HG02885 (cell line): ENCODE measurements around the gene PDZRN3.

Source experiments
- ATAC-seq: cut with Tn5 transposase; IDR thresholded peaks from one replicate; pipeline ENCODE4 v1.9.1; 2021; ENCODE audit warnings: mild to moderate bottlenecking; ENCODE audit not compliant: unreplicated experiment, poor library complexity

PDZRN3 gene

DNA sequence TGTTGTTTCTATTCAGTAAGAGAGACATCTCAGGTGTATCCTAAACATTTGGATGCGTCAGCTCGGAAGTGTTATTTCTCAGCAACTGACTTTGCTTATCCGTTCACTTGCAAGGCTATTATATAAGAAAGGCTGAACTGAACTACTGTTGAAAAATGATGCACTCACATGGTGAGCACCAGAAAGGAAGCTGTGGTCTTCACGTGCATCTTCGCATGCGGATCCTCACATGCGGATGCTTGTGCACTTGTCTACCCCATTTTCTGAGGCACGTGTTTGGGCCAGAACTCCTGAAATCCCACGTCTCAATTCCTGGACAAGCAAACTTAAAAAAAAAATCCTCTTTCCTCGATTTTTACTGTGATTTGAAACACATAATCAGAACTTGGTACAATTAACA lies 63.2 kb downstream of the PDZRN3 start:
- ATAC-seq = no peak

DNA sequence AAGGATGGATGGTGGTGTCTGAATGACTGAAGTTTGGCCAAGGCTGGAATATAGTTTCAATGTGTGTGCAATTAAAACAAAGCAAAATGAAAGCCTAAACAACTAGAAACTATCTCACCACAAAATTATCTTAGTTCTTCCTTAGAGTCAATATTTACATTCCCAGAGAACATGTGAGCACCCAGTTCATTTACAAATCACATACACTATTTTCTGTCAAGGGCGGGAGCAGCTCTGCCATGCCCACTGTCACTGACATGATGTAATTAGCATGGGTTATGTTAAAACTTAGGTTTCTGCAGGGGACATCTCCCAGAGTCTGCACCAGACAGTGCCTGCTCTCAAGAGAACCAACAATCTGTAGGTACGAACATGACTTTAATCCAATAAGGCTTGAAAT lies 65.0 kb downstream of the PDZRN3 start:
- ATAC-seq = no peak

DNA sequence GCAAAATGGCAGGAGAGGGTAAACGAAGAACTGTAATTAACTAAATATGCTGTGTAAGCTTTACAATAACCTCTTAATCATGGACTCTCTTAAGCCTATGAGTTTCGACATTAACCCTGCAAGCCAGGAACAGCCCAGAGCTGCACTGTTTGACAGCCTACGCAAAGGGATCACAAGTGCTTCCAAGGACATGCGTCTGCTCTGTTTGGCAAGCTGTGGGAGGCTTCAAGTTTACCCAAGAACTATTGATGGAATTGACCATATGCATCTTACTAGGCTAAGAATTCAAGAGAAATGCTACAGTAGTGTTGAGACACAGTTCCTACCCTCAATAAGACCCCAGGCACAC lies 66.0 kb downstream of the PDZRN3 start:
- no peak for ATAC-seq

DNA sequence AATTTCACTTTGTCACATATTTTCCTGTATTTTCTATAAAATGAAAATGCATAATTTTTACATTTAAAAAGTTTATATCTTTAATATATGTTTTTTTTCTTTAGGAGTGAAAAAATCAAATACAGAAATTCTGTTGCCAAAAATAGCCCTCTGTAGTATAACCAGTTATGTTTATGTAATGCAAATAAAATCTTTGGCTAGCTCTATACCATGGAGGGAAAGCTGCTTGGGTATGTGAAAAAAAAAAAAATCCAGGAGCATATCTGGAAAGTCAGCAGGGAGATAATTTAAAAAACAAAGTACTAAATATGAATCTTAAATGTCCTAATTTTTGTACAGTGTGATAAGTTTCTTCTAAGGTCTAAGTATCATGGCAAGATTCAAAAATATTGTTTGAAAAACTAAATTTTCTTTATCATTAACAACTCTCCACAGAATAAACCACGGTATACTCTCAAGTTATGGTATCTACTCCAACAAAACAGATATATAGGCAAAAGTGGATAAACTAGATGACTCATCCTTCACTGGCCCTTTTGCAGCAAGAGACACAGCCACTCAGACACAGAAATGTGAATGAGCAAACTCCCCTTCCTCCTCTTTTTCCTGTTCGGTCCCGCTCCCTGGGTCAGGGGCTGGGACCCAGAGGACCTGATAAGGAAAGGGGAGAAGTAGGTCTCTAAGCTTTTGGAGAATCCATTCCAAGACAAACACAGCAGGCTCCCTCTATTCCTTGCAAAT lies 66.6 kb downstream of the PDZRN3 start:
- no peak for ATAC-seq

DNA sequence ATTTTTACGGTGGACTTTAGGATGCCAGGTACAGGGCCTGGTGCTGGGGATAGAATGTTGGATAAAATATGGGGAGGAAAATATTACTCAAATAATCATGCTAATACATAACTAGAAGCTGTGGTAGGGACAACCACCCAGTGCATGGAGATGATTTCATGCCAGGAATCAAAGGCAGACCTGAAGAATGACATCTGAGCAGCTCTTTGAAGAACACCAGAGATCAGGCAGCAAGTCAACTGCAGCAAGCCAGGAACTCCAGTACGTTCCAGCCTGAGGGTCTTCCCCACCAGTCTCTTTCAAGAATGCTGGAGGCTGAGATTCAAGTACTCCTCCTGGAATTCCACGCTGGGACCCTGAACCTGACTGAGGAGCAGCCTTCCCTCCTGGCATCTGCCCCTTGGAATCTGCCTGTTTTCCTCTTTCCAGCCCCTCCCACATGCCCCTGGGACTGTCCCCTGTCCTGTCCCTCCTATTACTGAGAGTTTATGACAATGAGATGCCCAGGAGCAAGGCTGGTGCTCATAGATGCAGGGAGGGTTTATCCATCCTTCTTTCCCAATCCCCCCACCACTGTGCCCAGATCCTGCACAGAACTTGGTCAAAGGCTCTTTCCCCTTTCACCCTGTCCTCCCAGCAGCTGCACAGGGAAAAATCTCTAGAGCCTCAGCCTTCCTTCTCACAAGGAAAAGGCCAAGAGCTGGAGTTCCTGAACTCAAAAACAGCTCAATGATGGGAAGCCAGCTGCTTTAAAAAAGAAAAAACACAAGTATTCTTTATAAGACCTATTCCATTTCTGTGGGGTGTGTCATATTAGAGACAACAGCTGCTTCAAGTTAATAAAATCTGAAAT lies 68.0 kb downstream of the PDZRN3 start:
- no peak for ATAC-seq

DNA sequence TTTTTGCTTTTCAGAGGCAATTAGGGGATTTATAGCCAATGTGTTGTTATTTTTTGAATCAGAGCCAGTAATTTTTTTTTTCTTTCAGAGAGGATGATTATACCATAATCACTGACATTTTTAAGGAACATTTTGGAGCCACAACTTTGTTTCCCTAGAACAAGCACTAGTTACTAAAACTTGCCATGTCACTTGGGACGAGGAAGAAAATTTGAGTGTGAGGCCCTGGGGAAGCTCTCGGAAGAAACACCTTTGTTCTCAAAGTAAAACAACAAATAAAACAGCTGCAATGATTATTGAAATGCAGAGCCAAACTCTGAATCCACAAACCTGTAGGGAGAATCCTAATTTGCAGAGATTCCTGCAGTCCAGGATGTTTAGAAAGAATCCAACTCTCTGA lies 69.7 kb downstream of the PDZRN3 start:
- ATAC-seq = no peak

DNA sequence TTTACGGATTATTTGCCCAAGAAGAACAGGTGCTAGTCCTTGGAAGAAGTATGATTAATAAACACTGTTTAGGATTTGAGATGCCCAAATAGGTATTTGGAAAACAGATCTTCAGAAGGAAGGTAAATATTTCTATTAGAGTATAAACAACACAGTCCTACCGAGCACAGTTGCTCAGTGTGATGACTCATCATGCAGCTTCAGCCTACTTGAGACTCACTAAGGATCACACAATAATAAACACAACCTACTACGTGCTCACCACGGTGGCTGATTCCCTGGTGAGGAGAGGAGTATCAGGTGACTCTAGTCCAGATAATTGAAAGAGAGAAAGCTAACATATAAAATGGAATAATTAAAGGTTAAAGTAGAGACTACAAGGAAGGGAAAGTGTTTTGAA lies 72.0 kb downstream of the PDZRN3 start:
- no peak for ATAC-seq

DNA sequence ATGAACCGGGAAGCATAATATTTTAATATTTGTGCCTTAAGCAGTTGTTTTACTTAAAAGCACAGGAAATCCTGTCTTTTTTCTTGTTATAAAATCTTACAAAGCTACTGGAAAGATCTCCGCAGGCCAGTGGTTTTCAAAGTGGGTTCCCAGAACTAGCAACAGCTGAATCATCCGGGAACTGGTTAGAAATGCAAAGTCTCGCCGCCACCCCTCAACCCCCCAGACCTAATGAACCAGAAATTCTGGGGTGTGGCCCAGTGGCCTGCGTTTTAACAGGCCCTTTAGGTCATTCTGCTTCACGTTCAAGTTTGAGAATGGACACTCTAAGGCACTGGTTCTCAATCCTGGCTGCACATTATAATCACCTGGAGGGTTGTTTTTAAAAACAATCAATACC lies 74.7 kb downstream of the PDZRN3 start:
- no peak for ATAC-seq

DNA sequence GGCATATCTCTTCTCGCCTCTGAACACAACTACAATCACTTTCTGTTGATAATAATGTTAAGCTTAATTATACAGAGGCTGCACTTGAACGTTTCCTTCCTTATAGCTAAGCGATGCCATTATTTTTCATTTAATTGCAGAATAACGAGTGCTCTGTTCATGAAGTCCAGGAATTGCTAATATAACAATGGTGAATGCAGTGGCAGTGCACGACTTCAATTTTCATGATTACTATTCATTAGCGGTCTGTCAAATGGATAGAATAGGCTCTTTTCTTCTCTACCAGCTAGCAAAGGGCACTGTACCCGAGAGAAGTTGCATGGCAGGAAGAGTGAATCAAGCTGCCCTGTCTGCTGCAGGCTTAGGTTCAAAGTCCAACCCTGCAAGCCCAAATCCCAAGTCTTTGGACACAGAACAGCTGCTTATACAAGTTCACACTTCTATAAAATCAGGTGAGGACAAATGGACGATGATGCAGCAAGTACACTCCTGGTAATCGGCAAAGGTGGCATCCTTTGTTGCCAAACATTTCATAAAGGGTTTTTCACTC lies 75.6 kb downstream of the PDZRN3 start:
- no peak for ATAC-seq

DNA sequence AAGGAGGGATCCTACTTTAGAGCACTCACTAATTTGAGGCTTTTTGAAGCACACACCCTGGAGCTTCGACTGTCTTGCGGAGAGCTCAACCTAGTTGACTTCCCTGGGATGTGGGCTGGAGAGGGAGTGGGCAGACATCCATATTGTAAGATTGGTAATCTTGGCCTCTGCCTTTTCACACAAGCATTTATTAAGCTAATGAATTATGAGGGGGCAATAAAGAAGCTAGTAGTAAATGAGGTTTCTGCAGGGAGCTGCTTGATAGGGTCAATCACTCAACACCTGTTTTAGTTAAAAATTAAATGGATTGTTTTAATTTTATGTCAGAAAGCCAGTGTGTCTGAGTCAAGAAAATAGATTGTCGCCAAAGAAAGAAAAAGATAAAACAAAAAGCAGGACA lies 76.3 kb downstream of the PDZRN3 start:
- no peak for ATAC-seq

DNA sequence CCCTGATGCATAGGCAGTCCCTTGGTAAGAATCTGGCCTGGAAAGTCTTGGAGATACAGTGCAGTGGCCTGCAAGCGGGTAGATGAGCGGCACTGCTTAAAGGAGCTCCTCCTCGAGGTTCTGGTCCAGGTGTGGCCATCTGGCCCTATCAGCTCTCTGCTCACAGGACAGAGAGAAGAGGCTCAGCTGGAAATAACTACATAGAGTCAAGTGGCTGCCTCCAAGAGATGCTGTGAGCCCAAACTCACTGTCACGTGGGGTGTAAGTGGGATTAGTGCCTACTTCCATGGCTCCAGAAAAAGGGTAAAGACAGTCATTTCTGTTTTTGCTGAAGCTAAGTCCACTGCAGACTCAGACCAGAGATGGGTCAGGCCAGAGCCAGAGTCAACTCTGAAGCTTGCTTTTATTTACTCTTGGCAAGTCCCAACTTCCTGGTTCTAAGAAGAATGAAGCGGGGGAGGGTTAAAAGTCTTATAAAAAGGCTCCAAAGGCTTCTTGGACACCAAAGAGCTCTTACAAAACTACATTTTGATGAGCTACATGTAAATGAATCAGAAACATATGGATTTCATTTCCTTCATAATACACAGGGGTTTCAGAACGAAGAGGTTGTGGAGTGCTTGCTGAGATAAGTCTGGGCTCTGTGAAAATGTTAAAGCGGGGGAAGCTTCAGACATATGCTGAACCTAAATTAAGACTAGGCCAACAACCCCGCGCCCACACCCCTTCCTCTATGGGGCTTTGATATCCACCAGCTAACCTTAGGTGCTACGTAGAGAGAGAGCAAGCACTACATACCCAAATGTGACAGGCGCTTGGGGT lies 77.1 kb downstream of the PDZRN3 start:
- ATAC-seq = no peak

DNA sequence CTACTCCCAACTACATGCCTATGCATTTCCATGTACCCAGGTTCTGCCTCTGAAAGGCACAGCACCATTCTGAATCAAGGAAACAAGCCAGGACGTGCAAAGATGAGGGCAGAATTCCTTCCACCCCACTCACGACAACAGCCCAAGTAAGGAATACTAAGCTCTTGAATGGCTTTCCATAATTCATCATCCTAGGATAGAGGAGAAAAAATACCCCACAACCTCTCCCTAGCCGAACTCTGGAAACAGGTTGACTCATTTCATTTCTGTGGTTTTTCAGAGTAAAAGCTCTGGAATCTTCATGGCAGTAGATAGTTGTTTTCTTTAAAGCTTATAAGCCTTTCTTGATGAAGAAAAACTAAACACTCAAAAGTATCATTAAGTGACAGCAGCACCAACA lies 77.8 kb downstream of the PDZRN3 start:
- no peak for ATAC-seq

DNA sequence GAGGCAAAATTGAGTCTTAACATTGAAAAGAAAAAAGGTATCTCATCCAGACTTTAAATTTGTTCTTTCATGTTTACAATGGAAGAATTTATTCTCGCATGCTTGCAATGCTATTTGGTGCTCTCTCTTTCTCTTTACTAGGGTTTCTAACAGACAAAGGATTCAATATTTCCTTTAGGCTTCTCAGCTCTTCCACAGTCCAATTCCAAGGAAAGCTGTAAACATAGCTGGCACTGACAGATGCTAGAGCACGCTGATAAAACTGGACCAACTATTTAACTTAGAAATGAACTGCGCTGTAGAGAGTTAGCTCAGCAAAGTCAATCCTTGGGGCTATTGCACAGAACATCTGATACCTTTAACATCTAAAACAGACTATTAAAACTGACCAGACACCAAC lies 81.3 kb downstream of the PDZRN3 start:
- no peak for ATAC-seq

DNA sequence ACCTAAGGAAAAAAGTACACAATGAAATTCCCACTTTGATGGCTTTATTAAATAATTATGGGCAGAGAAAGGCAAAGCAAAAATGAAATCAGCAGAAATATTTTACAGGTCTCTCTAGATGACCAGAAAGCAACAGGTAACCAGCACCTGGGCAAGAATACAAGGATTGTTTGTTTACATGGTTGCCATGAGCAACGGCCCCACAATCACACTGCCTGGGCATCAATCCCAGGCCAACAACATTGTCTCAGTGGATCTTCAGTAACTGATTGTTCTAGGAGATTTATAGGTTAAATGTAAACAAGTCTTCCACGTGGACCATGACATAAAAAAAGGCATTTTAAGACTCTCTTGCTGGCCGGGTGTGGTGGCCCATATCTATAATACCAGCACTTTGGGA lies 82.6 kb downstream of the PDZRN3 start:
- no peak for ATAC-seq

DNA sequence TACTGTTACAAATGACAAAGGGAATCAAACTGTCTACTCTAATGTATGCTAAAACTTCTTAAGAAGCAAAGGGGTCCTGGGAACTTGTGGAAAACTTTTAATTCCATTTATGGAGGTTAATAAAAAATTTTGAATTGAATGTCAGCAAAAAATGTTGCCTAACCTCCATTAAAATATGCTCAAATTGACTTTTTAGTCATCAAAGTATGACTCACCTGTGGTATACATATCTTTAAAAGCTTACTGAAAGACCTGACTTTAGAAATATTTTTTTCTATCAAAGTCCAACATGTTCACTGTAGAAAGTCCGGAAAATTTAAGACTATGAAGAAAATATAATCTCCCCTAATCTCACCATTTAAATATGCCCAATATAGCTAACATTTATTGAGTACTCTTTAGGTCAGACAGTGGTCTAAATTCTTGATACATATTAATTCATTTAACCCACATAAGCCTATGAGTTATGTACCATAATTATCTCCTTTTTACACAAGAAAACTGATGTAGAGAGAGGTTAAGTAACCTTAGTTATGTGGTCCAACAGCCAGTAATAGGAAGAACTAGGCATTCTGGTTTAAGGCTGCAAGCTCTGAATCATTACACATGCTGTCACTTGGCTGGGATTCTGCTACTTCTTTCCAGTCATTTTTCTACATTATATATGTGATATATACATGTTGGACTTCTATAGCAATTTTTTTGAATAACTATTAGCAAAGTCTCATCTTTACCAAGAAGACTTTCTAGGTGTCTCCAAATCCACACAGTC lies 83.6 kb downstream of the PDZRN3 start:
- no peak for ATAC-seq

DNA sequence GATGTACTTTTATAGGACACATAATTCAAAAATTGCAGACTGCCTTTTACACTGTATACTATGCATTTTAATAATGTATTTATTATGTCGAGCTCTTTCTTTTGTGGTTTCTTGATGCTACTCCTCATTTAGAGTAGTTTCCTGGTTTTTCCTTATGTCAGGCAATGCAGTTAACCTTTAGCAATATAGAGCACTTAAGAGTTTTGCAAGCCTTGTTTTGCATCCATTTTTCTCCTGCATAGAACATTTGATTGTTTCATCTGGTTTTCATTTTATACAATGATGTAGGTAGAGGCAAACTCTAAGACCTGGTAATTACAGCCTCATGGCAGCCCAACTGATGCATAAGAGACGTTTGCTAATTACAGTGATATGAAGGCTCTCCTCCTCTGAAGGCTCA lies 86.3 kb downstream of the PDZRN3 start:
- no peak for ATAC-seq

DNA sequence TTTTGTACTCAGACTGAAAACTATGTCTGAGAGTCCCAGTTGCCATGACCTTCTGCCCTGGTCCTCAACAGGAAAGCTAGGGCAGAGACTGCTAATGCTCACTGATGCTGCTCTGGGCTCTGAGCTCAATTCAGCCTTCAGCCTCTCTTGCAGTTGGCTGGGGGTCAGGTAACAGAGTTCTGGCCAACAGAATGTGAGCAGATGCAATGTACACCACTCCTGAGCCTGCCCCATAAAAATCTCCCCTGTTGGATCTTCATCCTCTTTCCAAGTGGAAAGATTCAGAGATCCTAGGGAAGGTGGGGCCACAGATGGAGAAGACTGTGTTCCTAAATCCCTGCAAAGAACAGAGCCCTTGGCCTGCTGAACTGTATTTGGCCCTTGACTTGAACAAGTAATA lies 87.8 kb downstream of the PDZRN3 start:
- ATAC-seq = no peak

DNA sequence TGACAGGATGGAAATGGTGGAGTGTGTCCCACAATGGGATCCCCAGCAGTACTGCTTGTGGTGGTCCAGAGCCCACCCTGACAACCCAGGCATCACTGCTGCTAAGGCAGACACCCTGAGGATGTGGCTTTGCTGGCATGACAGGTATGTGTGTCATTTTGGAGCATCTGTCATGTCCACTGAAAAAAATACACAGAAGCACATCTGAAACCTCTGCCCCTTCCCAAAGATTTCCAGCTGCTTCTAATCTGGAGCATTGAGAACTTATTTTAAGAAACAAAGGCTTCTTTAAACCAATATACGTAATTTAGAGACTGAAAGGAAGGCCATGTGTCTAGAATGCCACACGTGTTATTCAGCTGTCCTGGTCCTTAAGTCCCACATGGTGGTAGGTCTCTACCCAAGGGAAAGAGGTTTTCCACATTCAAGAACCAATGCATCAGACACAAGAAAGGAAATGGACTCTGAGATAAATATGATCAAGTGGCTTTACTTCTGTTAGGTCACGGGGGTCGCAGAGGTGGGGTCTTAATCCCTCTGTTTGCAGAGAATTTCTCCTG lies 88.3 kb downstream of the PDZRN3 start:
- ATAC-seq = no peak

DNA sequence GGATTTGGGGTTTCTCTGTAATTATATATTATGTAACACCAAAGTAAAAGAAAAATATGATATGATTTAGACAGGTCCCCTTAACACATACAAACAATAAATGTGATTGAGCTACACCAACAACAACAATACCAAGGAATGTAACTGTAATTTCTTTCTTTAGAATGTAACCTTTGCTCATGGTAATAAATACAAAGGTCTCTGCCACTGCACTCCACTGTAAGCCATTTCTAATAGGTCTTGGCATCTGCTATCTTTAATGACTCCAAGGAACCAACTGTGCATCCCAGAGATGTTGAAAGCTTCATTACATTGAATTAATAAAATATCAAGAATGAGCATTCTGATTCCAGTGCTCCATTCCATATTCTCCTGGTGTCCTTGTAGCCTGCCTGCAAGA lies 88.8 kb downstream of the PDZRN3 start:
- no peak for ATAC-seq

DNA sequence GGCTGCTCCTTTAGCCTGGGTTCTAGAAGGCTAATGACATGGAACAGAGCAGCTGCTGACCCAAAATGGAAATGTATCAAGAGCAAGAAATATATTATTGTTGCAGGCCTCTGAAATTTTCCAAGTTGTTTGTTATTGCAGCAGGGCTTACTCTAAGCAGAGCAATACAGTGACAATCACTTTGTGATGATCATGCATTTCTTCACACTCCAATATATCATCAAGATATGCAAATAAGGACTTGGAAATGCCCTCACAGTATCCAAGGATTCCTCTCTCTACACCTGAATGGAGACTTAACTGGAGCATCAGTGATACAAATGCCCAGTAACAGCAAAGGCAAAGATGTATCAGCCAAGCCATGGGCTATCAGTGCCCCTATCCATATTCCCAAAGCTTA lies 89.6 kb downstream of the PDZRN3 start:
- no peak for ATAC-seq
